ENCODE results near the gene TEP1. TPM values are rescaled to one million over a fixed set of nuclear protein-coding genes. Genes with fewer than 3 reads are reported as not detected.

Gene TEP1
- total RNA-seq, 1 experiment from 2014 or later: 15.8 TPM

DNA sequence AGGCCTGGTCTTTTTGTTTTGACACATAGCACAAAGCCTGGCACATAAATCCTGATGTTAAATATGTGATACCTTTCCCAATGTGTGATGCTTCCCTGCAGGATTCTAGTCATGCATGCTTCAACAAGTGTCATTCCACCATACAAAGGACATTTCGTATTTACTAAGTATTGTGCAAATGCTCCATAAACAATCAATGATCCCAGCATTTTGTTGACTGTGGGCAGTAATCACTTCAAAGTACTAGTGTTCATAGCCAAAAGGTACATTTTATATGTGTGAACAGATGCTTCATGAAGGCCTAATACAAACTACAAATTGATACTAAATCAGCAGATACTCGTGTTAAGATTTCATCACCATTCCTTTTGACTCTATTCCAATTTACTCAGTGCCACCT lies 84.6 kb downstream of the TEP1 start:
- Mint-ChIP-seq H3K9me3 (peaks cover 0 to 3% of the 10 kb centered on the region in 2 experiments; a peak in 1 of 5 replicates), H3K4me1 (peaks cover 36 to 37% of the 10 kb centered on the region in 2 experiments), H3K27me3 (ENCODE audit: low read depth) (no peaks in the 10 kb centered on the region), H3K4me3 (peak overlapping the region in 1 of 2 experiments; percentile 12; a peak in 1 of 5 replicates), H3K27ac (peak overlapping the region in 1 of 3 experiments; percentile 87; a peak in 2 of 7 replicates), H3K36me3 (ENCODE audit: insufficient read depth in 1 of 3, low read depth in 3 of 3) (peaks cover 36 to 77% (median 67%) of the 10 kb centered on the region in 3 experiments)
- Histone ChIP-seq H2BK120ac (ENCODE audit: low read depth, low read length, poor library complexity, severe bottlenecking) (no peak overlapping the region), H4K8ac (replicated peaks; ENCODE audit: insufficient read length, low read depth, low read length) (no peak overlapping the region), H3K79me2 (ENCODE audit: insufficient read depth, low read length) (peaks cover 41% of the 10 kb centered on the region), H3K9me3 (ENCODE audit: control insufficient read depth, low read depth, low read length) (no peaks in the 10 kb centered on the region), H3K27ac (ENCODE audit: insufficient read length, low read depth, low read length) (peak overlapping the region; percentile 26), H3T11ph (ENCODE audit: low read length) (no peak overlapping the region), H2BK5ac (ENCODE audit: insufficient read length, low read length) (no peak overlapping the region), H4K20me1 (ENCODE audit: control insufficient read depth, insufficient read depth, insufficient read length) (no peaks in the 10 kb centered on the region), H3K4ac (ENCODE audit: low read depth, low read length) (no peak overlapping the region), H3K27me3 (ENCODE audit: insufficient read depth, low read length) (no peaks in the 10 kb centered on the region), H2AFZ (ENCODE audit: low read length) (no peak overlapping the region), H3K18ac (ENCODE audit: insufficient read length, low read depth, low read length) (no peak overlapping the region), H2AK5ac (ENCODE audit: insufficient read length, low read length) (no peak overlapping the region), H3K14ac (ENCODE audit: insufficient read depth, low read length) (no peak overlapping the region), H4K91ac (ENCODE audit: insufficient read length, low read depth, low read length) (no peak overlapping the region), H3K23ac (ENCODE audit: insufficient read length, low read depth, low read length) (no peak overlapping the region), H3K79me1 (ENCODE audit: insufficient read depth, low read depth, low read length, poor library complexity, severe bottlenecking) (no peaks in the 10 kb centered on the region), H3K4me1 (ENCODE audit: insufficient read depth, low read length) (peaks cover 6% of the 10 kb centered on the region), H3K4me2 (ENCODE audit: insufficient read depth, insufficient read length, low read length) (no peak overlapping the region), H2BK12ac (ENCODE audit: insufficient read length, low read depth, low read length) (no peak overlapping the region), H2BK15ac (ENCODE audit: low read depth, low read length) (no peak overlapping the region), H3K56ac (ENCODE audit: insufficient read length, low read depth, low read length) (no peak overlapping the region), H3K23me2 (ENCODE audit: insufficient read length, low read depth, low read length, poor library complexity, severe bottlenecking) (peaks cover 6% of the 10 kb centered on the region), H3K9ac (ENCODE audit: extremely low read depth, insufficient read length, low read length) (peak overlapping the region; percentile 18), H4K5ac (ENCODE audit: insufficient read length, low read depth, low read length) (no peak overlapping the region), H2BK20ac (ENCODE audit: low read depth, low read length, poor library complexity, severe bottlenecking) (no peak overlapping the region)
- TF ChIP-seq, protein P1, sequence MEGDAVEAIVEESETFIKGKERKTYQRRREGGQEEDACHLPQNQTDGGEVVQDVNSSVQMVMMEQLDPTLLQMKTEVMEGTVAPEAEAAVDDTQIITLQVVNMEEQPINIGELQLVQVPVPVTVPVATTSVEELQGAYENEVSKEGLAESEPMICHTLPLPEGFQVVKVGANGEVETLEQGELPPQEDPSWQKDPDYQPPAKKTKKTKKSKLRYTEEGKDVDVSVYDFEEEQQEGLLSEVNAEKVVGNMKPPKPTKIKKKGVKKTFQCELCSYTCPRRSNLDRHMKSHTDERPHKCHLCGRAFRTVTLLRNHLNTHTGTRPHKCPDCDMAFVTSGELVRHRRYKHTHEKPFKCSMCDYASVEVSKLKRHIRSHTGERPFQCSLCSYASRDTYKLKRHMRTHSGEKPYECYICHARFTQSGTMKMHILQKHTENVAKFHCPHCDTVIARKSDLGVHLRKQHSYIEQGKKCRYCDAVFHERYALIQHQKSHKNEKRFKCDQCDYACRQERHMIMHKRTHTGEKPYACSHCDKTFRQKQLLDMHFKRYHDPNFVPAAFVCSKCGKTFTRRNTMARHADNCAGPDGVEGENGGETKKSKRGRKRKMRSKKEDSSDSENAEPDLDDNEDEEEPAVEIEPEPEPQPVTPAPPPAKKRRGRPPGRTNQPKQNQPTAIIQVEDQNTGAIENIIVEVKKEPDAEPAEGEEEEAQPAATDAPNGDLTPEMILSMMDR (conservative IDR thresholded peaks at IDR 0.05): no peak
- no CpG with 5 or more reads among the region's 2 CpGs for WGBS (ENCODE audit: extremely low coverage, insufficient read length, low lambda C conversion rate)
- DNase-seq: no peak
